PC-3 (cell line): ENCODE measurements around the gene ETDA. TPM values are rescaled to one million over a fixed set of nuclear protein-coding genes. Genes with fewer than 3 reads are reported as not detected.
"Not testable (repeated sequence)": the region's sequence is repeated elsewhere in the genome, so short reads cannot be mapped to it uniquely, and the experiment has no call there.

ENCODE experiments used
- ATAC-seq: fragments of 200-7000 bp; cut with Tn5 transposase; 2 replicates; pipeline ENCODE4 v1.9.1; 2020; ENCODE audit warnings: mild to moderate bottlenecking, moderate library complexity
- BruUV-seq: library from RNA; stranded (reverse); fragments of 400-500 nt; replicated peaks from 2 replicates; lab custom pipeline; 2021; lab: Mats Ljungman, UMichigan
- CTCF ChIA-PET: fragments of 300-600 bp; sonication (Branson Sonifier 250); formaldehyde crosslinking; loops from one replicate; lab custom pipeline; 2022; ENCODE audit warnings: antibody characterized with exemption; lab: Charles Lee
- POLR2A ChIA-PET: fragments of 300-600 bp; sonication (Branson Sonifier 250); formaldehyde crosslinking; loops from one replicate; lab custom pipeline; 2022; ENCODE audit warnings: antibody characterized with exemption; ENCODE audit not compliant: unreplicated experiment; lab: Charles Lee
- DNase-seq: peaks from one replicate; pipeline ENCODE4 v3.0.0-alpha.2; 2015
- H2AFZ ChIP-seq: fragments of 300-600 bp; sonication (generic); 2 replicates; pipeline ENCODE4 v1.6.0; 2016; ENCODE audit warnings: antibody characterized with exemption, low read length
- H3F3A ChIP-seq: fragments of 300-600 bp; sonication (generic); one replicate; pipeline ENCODE4 v1.6.0; 2017; ENCODE audit warnings: antibody characterized with exemption, low read length, control low read depth, mild to moderate bottlenecking; ENCODE audit not compliant: unreplicated experiment
- H3K27ac ChIP-seq: fragments of 300-600 bp; sonication (generic); 2 replicates; pipeline ENCODE4 v1.5.1; 2016; ENCODE audit warnings: mild to moderate bottlenecking, low read length
- H3K27me3 ChIP-seq: fragments of 300-600 bp; sonication (generic); 2 replicates; pipeline ENCODE4 v1.6.1; 2016; ENCODE audit warnings: low read length, mixed read lengths
- H3K36me3 ChIP-seq: fragments of 300-600 bp; sonication (generic); 2 replicates; pipeline ENCODE4 v1.6.1; 2016; ENCODE audit warnings: low read depth, mixed run types, low read length, mixed read lengths
- H3K4me1 ChIP-seq: fragments of 300-600 bp; sonication (generic); 2 replicates; pipeline ENCODE4 v1.5.1; 2016; ENCODE audit warnings: low read length; ENCODE audit not compliant: insufficient read depth
- H3K4me2 ChIP-seq: fragments of 300-600 bp; sonication (generic); 2 replicates; pipeline ENCODE4 v1.6.0; 2016; ENCODE audit warnings: low read length
- H3K4me3 ChIP-seq: fragments of 300-600 bp; sonication (generic); 2 replicates; pipeline ENCODE4 v1.5.1; 2016; ENCODE audit warnings: mild to moderate bottlenecking, low read length, mixed read lengths
- H3K79me2 ChIP-seq: fragments of 300-600 bp; sonication (generic); 2 replicates; pipeline ENCODE4 v1.6.1; 2017; ENCODE audit warnings: low read length, mixed read lengths
- H3K9ac ChIP-seq: fragments of 300-600 bp; sonication (generic); 2 replicates; pipeline ENCODE4 v1.6.0; 2016; ENCODE audit warnings: mild to moderate bottlenecking, low read length
- H3K9me2 ChIP-seq: fragments of 300-600 bp; sonication (generic); replicated peaks from 2 replicates; pipeline ENCODE4 v1.6.1; 2016; ENCODE audit warnings: mixed run types, low read length, mixed read lengths
- H3K9me3 ChIP-seq: fragments of 300-600 bp; sonication (generic); 2 replicates; pipeline ENCODE4 v1.6.1; 2016; ENCODE audit warnings: low read length, mixed read lengths
- H4K20me1 ChIP-seq: fragments of 300-600 bp; sonication (generic); 2 replicates; pipeline ENCODE4 v1.6.1; 2016; ENCODE audit warnings: low read length, mixed read lengths
- CTCF ChIP-seq: fragments of 300-600 bp; sonication (generic); conservative IDR thresholded peaks from 2 replicates; pipeline ENCODE4 v1.5.1; 2017; ENCODE audit warnings: antibody characterized with exemption, low read depth, mild to moderate bottlenecking, low read length
- EZH2 ChIP-seq: fragments of 300-600 bp; sonication (generic); IDR thresholded peaks from one replicate; pipeline ENCODE4 v1.6.1; 2017; ENCODE audit warnings: antibody characterized with exemption, mild to moderate bottlenecking, low read length; ENCODE audit not compliant: unreplicated experiment
- EZH2phosphoT487 ChIP-seq: fragments of 300-600 bp; sonication (generic); IDR thresholded peaks from 2 replicates; pipeline ENCODE4 v1.6.1; 2018; ENCODE audit warnings: mild to moderate bottlenecking, antibody characterized with exemption, low read length, borderline replicate concordance
- intact Hi-C: fragments of 100-400 bp; cut with micrococcal nuclease; formaldehyde crosslinking; loops from 2 replicates; pipeline ENCODE4 v1.9.0; 2023
- total RNA-seq: library from RNA; depleted of rRNA; stranded (reverse); fragments of >200 nt; gene quantifications from 2 replicates; pipeline ENCODE4 v1.2.3, GENCODE V29; 2014

The ETDA gene
- total RNA-seq, 1 experiment from 2014 or later: not detected

GRCh38 chrX:135256923-135257322 lies 5.1 kb downstream of the ETDA start:
- no peak overlapping the region for H3K27ac ChIP-seq
- no peak overlapping the region for H3K9ac ChIP-seq
- no peaks in the 10 kb centered on the region for H3F3A ChIP-seq
- DNase-seq: no peak
- H3K9me2 ChIP-seq: no peaks in the 10 kb centered on the region
- POLR2A ChIA-PET: no interaction called here
- no peak for TF ChIP-seq EZH2
- TF ChIP-seq EZH2phosphoT487: no peak
- no peak for TF ChIP-seq CTCF
- no TSS peak for BruUV-seq
- no peak overlapping the region for H3K4me2 ChIP-seq
- intact Hi-C loops: no loop called here
- H3K4me3 ChIP-seq: no peak overlapping the region
- H3K27me3 ChIP-seq: no peaks in the 10 kb centered on the region
- H2AFZ ChIP-seq: no peak overlapping the region
- no peaks in the 10 kb centered on the region for H4K20me1 ChIP-seq
- ATAC-seq: no peak
- H3K36me3 ChIP-seq: no peaks in the 10 kb centered on the region
- H3K4me1 ChIP-seq: no peaks in the 10 kb centered on the region
- no peaks in the 10 kb centered on the region for H3K79me2 ChIP-seq
- H3K9me3 ChIP-seq: no peaks in the 10 kb centered on the region
- CTCF ChIA-PET: no interaction called here

DNA sequence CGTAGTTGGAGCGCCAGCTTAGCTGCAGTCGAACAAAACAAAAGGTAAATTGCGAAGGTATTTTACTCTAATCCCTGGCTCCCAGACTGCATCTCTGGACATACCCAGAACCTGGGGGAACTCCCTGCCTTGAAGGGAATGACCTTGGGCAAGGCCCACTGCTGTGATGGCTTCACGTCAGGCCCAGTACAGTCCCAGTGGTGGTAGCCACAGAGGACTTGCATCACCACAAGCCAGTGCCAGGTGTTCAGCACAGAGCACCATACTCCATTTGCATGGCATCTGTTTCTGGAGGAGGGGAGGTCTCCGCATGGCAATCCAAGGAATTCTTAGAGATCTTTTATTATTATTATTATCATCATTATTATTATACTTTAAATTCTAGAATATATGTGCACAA lies 5.6 kb downstream of the ETDA start:
- H3K9ac ChIP-seq: no peak overlapping the region
- no peak for TF ChIP-seq EZH2
- TF ChIP-seq CTCF: no peak
- no peak for TF ChIP-seq EZH2phosphoT487
- no peaks in the 10 kb centered on the region for H3K9me3 ChIP-seq
- no peaks in the 10 kb centered on the region for H3K36me3 ChIP-seq
- no peaks in the 10 kb centered on the region for H3F3A ChIP-seq
- no peak for ATAC-seq
- no peaks in the 10 kb centered on the region for H3K79me2 ChIP-seq
- no peak overlapping the region for H3K4me2 ChIP-seq
- POLR2A ChIA-PET: no interaction called here
- no peaks in the 10 kb centered on the region for H3K4me1 ChIP-seq
- H3K4me3 ChIP-seq: no peak overlapping the region
- H4K20me1 ChIP-seq: no peaks in the 10 kb centered on the region
- no peaks in the 10 kb centered on the region for H3K9me2 ChIP-seq
- H3K27ac ChIP-seq: no peak overlapping the region
- no peak for DNase-seq
- no TSS peak for BruUV-seq
- H2AFZ ChIP-seq: no peak overlapping the region
- intact Hi-C loops: no loop called here
- no peaks in the 10 kb centered on the region for H3K27me3 ChIP-seq
- CTCF ChIA-PET: no interaction called here

- POLR2A ChIA-PET, H4K20me1 ChIP-seq, H3K4me3 ChIP-seq, DNase-seq, H3K4me2 ChIP-seq, H3K27me3 ChIP-seq, H3K9ac ChIP-seq, H3K9me3 ChIP-seq, H3K27ac ChIP-seq, H3K79me2 ChIP-seq, BruUV-seq, H3K9me2 ChIP-seq, H2AFZ ChIP-seq, H3K4me1 ChIP-seq, H3F3A ChIP-seq, CTCF ChIA-PET, H3K36me3 ChIP-seq, ATAC-seq, intact Hi-C loops: not testable (repeated sequence)
Measured at GRCh38 chrX:135260976-135261375, 9.1 kb downstream of the ETDA start.

DNA sequence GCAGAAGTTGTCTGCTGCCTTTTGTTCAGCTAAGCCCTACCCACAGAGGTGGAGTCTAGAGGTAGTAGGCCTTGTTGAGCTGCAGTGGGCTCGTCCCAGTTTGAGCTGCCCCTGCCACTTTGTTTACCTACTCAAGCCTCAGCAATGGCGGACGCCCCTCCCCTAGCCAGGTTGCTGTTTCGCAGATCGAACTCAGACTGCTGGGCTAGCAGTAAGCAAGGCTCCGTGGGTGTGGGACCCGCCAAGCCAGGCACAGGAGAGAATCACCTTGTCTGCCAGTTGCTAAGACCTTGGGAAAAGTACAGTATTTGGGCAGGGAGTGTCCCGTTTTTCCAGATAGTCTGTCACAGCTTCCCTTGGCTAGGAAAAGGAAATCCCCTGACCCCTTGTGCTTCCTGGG lies 11.5 kb downstream of the ETDA start:
- H3F3A ChIP-seq, CTCF ChIA-PET, BruUV-seq, H3K27ac ChIP-seq, ATAC-seq, H3K4me3 ChIP-seq, H2AFZ ChIP-seq, H3K4me2 ChIP-seq, DNase-seq, H3K27me3 ChIP-seq, H3K4me1 ChIP-seq, H3K36me3 ChIP-seq, H3K79me2 ChIP-seq, H3K9me3 ChIP-seq, H4K20me1 ChIP-seq, intact Hi-C loops, POLR2A ChIA-PET, H3K9me2 ChIP-seq, H3K9ac ChIP-seq: not testable (repeated sequence)
